ENCODE measurements around the gene PNMA8A. TPM values are rescaled to one million over a fixed set of nuclear protein-coding genes. Genes with fewer than 3 reads are reported as not detected.

PNMA8A gene
- total and polyA plus RNA-seq, 2 donors (not counting 1 experiment from before 2014, with no cell fraction given), result not detected

GRCh38 chr19:46502891-46503290 is 31.5 kb upstream of the PNMA8A start:
- H3K27ac ChIP-seq (ENCODE audit: low read length in 2 of 2), result no peak overlapping the region
- 96% methylated on average over 3 of the region's 5 CpGs for WGBS (ENCODE audit: insufficient coverage)
- intact Hi-C loops (cut with micrococcal nuclease), result no loop called here
- ChIA-PET CTCF (interaction anchor here (1.5 kb wide), 1 partner anchor 8 kb away, joined by 3 read pairs; no protein-coding TSS in a partner anchor), POLR2A (no interaction called here)
- H3K4me3 ChIP-seq (ENCODE audit: control extremely low read depth in 1 of 5, extremely low read depth in 1 of 5, insufficient read depth in 1 of 5, low read depth in 2 of 5, low read length in 4 of 5), result no peak overlapping the region
- H3K9me3 ChIP-seq (ENCODE audit: control extremely low read depth in 1 of 3, control insufficient read depth in 2 of 3, insufficient read depth in 1 of 3, low read length in 2 of 3), result no peaks in the 10 kb centered on the region
- Mint-ChIP-seq H3K27me3 (peaks cover 29% of the 10 kb centered on the region), H3K27ac (no peak overlapping the region), H3K4me3 (no peak overlapping the region), H3K4me1 (no peaks in the 10 kb centered on the region), H3K9me3 (ENCODE audit: insufficient read depth) (no peaks in the 10 kb centered on the region)
- H3K9ac ChIP-seq (ENCODE audit: low read length), result no peak overlapping the region
- H3K36me3 ChIP-seq (replicated peaks in 1 of 2; ENCODE audit: control extremely low read depth in 1 of 2, control insufficient read depth in 1 of 2, extremely low read depth in 1 of 2, insufficient read depth in 2 of 2, low read length in 1 of 2), result no peaks in the 10 kb centered on the region
- no peaks in the 10 kb centered on the region for H4K20me1 ChIP-seq (ENCODE audit: control insufficient read depth, insufficient read depth, low read length, poor library complexity, severe bottlenecking)
- H3K27me3 ChIP-seq (replicated peaks in 1 of 4; ENCODE audit: control extremely low read depth in 1 of 4, control insufficient read depth in 3 of 4, insufficient read depth in 4 of 4, low read length in 3 of 4), result no peaks in the 10 kb centered on the region
- no peak for DNase-seq
- no peak overlapping the region for H2AFZ ChIP-seq (ENCODE audit: insufficient read depth, low read depth, low read length, poor library complexity, severe bottlenecking)
- TF ChIP-seq CTCF (IDR thresholded peaks at IDR 0.05), result no peak
- TF ChIP-seq EZH2 (IDR thresholded peaks at IDR 0.05; ENCODE audit: borderline replicate concordance, insufficient read depth, low read depth, low read length, poor library complexity, severe bottlenecking), result no peak
- no peaks in the 10 kb centered on the region for H3K79me2 ChIP-seq (ENCODE audit: control insufficient read depth, insufficient read depth, low read length)
- no peak overlapping the region for H3K4me2 ChIP-seq (replicated peaks; ENCODE audit: low read depth, low read length, poor library complexity, severe bottlenecking)
- H3K4me1 ChIP-seq (ENCODE audit: control insufficient read depth in 2 of 2, insufficient read depth in 2 of 2, low read length in 2 of 2), result no peaks in the 10 kb centered on the region
- ATAC-seq (ENCODE audit: low read depth), result no peak

GRCh38 chr19:46499692-46500091 is 28.3 kb upstream of the PNMA8A start:
- Histone ChIP-seq H3K4me3 (ENCODE audit: control extremely low read depth in 1 of 5, extremely low read depth in 1 of 5, insufficient read depth in 1 of 5, low read depth in 2 of 5, low read length in 4 of 5) (no peak overlapping the region), H4K20me1 (ENCODE audit: control insufficient read depth, insufficient read depth, low read length, poor library complexity, severe bottlenecking) (no peaks in the 10 kb centered on the region), H3K27ac (ENCODE audit: low read length in 2 of 2) (no peak overlapping the region), H3K4me1 (ENCODE audit: control insufficient read depth in 2 of 2, insufficient read depth in 2 of 2, low read length in 2 of 2) (peaks cover 9 to 13% of the 10 kb centered on the region in 2 donors), H2AFZ (ENCODE audit: insufficient read depth, low read depth, low read length, poor library complexity, severe bottlenecking) (no peak overlapping the region), H3K79me2 (ENCODE audit: control insufficient read depth, insufficient read depth, low read length) (no peaks in the 10 kb centered on the region), H3K9ac (ENCODE audit: low read length) (no peak overlapping the region), H3K36me3 (replicated peaks in 1 of 2; ENCODE audit: control extremely low read depth in 1 of 2, control insufficient read depth in 1 of 2, extremely low read depth in 1 of 2, insufficient read depth in 2 of 2, low read length in 1 of 2) (no peaks in the 10 kb centered on the region), H3K4me2 (replicated peaks; ENCODE audit: low read depth, low read length, poor library complexity, severe bottlenecking) (no peak overlapping the region), H3K27me3 (replicated peaks in 1 of 4; ENCODE audit: control extremely low read depth in 1 of 4, control insufficient read depth in 3 of 4, insufficient read depth in 4 of 4, low read length in 3 of 4) (peaks cover 0 to 20% (median 7%) of the 10 kb centered on the region in 4 experiments), H3K9me3 (ENCODE audit: control extremely low read depth in 1 of 3, control insufficient read depth in 2 of 3, insufficient read depth in 1 of 3, low read length in 2 of 3) (no peaks in the 10 kb centered on the region)
- intact Hi-C loops (cut with micrococcal nuclease), result no loop called here
- Mint-ChIP-seq H3K27ac (no peak overlapping the region), H3K4me1 (peaks cover 5% of the 10 kb centered on the region), H3K27me3 (peaks cover 29% of the 10 kb centered on the region), H3K4me3 (no peak overlapping the region), H3K9me3 (ENCODE audit: insufficient read depth) (no peaks in the 10 kb centered on the region)
- ChIA-PET CTCF (interaction anchor here (0.6 kb wide), 1 partner anchor 43 kb away, joined by 4 read pairs; no protein-coding TSS in a partner anchor), POLR2A (no interaction called here)
- no peak for TF ChIP-seq EZH2 (IDR thresholded peaks at IDR 0.05; ENCODE audit: borderline replicate concordance, insufficient read depth, low read depth, low read length, poor library complexity, severe bottlenecking)
- TF ChIP-seq CTCF (IDR thresholded peaks at IDR 0.05), result no peak
- 74% methylated on average over 2 of the region's 4 CpGs for WGBS (ENCODE audit: insufficient coverage)
- DNase-seq, result no peak
- no peak for ATAC-seq (ENCODE audit: low read depth)

Data from B cell (primary cell).